ENCODE measurements around the gene CCT2. TPM values are rescaled to one million over a fixed set of nuclear protein-coding genes. Genes with fewer than 3 reads are reported as not detected.

Gene CCT2
- 261 to 378 TPM (median 303 TPM) in 5 replicates for total RNA-seq (2022; extraction: Qiagen RNA extraction; ENCODE audit: low read depth)

DNA sequence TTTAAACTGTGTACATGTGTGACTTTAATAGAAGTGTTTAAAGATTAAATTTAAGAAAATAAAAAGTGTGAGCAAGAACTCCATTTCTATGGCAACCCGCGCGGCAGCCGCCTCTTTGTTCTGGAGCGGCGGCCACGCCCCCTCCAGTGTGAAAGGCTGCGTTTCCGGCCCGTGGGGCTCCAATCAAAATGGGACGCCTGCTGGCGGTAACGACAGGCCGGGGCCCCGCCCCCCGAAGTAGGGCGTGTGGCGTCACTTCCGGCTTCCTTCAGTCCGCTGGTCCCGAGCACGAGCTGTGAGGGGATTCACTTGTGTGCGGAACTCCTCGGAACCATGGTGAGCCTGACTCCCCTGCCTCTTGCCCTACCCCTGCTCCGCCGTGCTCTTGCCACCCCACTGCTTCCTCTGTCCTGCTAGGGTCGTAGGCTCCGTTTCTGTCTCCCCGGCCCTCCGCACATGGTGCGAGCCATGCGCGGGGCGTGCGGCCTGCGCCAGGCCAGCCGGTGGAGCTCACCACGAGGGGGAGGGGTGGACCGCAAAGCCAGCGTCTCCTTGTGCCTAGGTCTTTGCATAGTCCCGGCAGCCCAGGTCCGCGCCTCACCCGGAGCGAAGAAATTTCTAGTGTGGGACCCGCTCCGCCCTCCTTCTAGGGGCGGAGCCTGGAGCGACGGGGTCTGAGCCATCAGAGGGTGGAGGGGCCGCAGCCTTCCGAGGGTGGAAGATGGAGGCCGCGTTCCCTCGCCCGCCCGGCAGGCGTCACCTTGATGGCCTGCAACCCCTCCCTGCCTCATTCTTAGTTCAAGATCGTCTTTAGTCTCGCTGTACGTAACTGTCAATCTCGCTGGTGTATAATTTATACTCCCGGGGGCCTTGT is at the start of gene CCT2:
Gene CCT2, plus strand, starts transcription at position 271 of the 874 bp plus-strand sequence. Its CDS starts 63 bp downstream, at position 334.

DNA sequence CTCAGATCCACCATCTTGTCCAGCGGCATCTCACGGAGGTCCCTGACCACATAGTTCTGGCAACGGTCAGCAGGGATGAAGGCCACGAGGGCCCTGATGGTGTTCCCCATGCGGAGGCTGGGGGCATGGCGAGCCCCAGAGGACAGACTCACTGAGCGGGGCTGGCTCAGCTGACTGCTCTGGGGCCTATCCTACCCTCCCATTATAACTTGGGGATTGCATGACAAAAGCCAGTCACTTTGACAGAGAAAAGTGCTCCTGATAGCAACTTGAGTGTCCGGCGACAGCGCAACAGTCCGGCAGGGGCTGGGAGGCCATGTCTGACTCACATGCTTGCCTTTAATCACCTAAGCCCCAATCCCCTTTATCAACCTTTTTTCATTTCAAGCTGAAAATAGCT is 25.5 kb downstream of the CCT2 start, which contains the start of gene LRRC10:
Gene LRRC10, minus strand, starts transcription at position 179 of the 400 bp plus-strand sequence. Its CDS starts 69 bp downstream, at position 110.

Other genes with a start within 250 kb of the CCT2 start
- gene LYZ, start 237.1 kb upstream of the CCT2 start, total RNA-seq (2022; extraction: Qiagen RNA extraction; ENCODE audit: low read depth): 0.73 to 2.2 TPM in 2 of 5 replicates, not detected in the others
- gene YEATS4, start 225.7 kb upstream of the CCT2 start, total RNA-seq (2022; extraction: Qiagen RNA extraction; ENCODE audit: low read depth): 30.4 to 47.8 TPM (median 34.9 TPM) in 5 replicates
- 7.4 to 11.9 TPM (median 11.3 TPM) in 5 replicates for gene FRS2, start 115.1 kb upstream of the CCT2 start, total RNA-seq (2022; extraction: Qiagen RNA extraction; ENCODE audit: low read depth)
- gene LRRC10, start 25.4 kb downstream of the CCT2 start, total RNA-seq (2022; extraction: Qiagen RNA extraction; ENCODE audit: low read depth): not detected in 5 replicates
- gene BEST3, start 113.8 kb downstream of the CCT2 start, total RNA-seq (2022; extraction: Qiagen RNA extraction; ENCODE audit: low read depth): 1.1 to 2.7 TPM (median 1.3 TPM) in 5 replicates
- gene RAB3IP, start 153.4 kb downstream of the CCT2 start, total RNA-seq (2022; extraction: Qiagen RNA extraction; ENCODE audit: low read depth): 9.4 to 15.9 TPM (median 13.2 TPM) in 5 replicates
- gene MYRFL, start 239.8 kb downstream of the CCT2 start, total RNA-seq (2022; extraction: Qiagen RNA extraction; ENCODE audit: low read depth): not detected in 5 replicates

Measured in A549 treated with RU486 at 1 μM for 4 hours (cell line).